Hippocampal formation (tissue), 2 donors: Measurements from ENCODE around the gene F2RL2.
"Not testable (repeated sequence)": the region's sequence is repeated elsewhere in the genome, so short reads cannot be mapped to it uniquely, and the experiment has no call there.

Source experiments
- DNase-seq, 2 donors: peaks; one replicate each; lab custom pipeline; 2025; lab: John Stamatoyannopoulos, UW

The F2RL2 gene

GRCh38 chr5:76622076-76622475, 1.1 kb downstream of the F2RL2 start:
- no peak for DNase-seq

GRCh38 chr5:76620166-76620565, 3.0 kb downstream of the F2RL2 start:
- DNase-seq = no peak

- no peak for DNase-seq
Observed at GRCh38 chr5:76617675-76618074, 5.5 kb downstream of the F2RL2 start.

GRCh38 chr5:76617229-76617628, 6.0 kb downstream of the F2RL2 start:
- no peak for DNase-seq

GRCh38 chr5:76616206-76616605, 7.0 kb downstream of the F2RL2 start:
- no peak for DNase-seq

GRCh38 chr5:76615759-76616158, 7.4 kb downstream of the F2RL2 start:
- DNase-seq = no peak

- DNase-seq = no peak
Observed at GRCh38 chr5:76612942-76613341, 10.3 kb downstream of the F2RL2 start.

- no peak for DNase-seq
Observed at GRCh38 chr5:76610196-76610595, 13.0 kb downstream of the F2RL2 start.

GRCh38 chr5:76608833-76609232, 14.4 kb downstream of the F2RL2 start:
- no peak for DNase-seq

GRCh38 chr5:76607353-76607871, 15.8 kb downstream of the F2RL2 start:
- DNase-seq = no peak

GRCh38 chr5:76606701-76607100, 16.5 kb downstream of the F2RL2 start:
- no peak for DNase-seq

- no peak for DNase-seq
Observed at GRCh38 chr5:76604838-76605237, 18.4 kb downstream of the F2RL2 start.

GRCh38 chr5:76603991-76604390, 19.2 kb downstream of the F2RL2 start:
- DNase-seq = not testable (repeated sequence)

GRCh38 chr5:76602094-76602726, 21.0 kb downstream of the F2RL2 start:
- DNase-seq = no peak

GRCh38 chr5:76601470-76601869, 21.7 kb downstream of the F2RL2 start:
- DNase-seq = peak in 1 of 2 donors; percentile 22

GRCh38 chr5:76600716-76601115, 22.5 kb downstream of the F2RL2 start:
- DNase-seq = no peak

- no peak for DNase-seq
Observed at GRCh38 chr5:76598531-76598930, 24.7 kb downstream of the F2RL2 start.

GRCh38 chr5:76595755-76596481, 27.3 kb downstream of the F2RL2 start:
- no peak for DNase-seq

GRCh38 chr5:76594107-76594506, 29.1 kb downstream of the F2RL2 start:
- no peak for DNase-seq

- DNase-seq = no peak
Observed at GRCh38 chr5:76592692-76593091, 30.5 kb downstream of the F2RL2 start.

GRCh38 chr5:76591366-76591765, 31.8 kb downstream of the F2RL2 start:
- no peak for DNase-seq

GRCh38 chr5:76590027-76590426, 33.2 kb downstream of the F2RL2 start:
- DNase-seq = no peak

- DNase-seq = no peak
Observed at GRCh38 chr5:76586531-76586930, 36.7 kb downstream of the F2RL2 start.
